HG03354 (cell line): ENCODE results near the gene FBXO48.

Source experiments
- ATAC-seq: cut with Tn5 transposase; IDR thresholded peaks from one replicate; pipeline ENCODE4 v1.9.1; 2021; ENCODE audit warnings: mild to moderate bottlenecking; ENCODE audit not compliant: unreplicated experiment, poor library complexity, severe bottlenecking

FBXO48 gene

GRCh38 chr2:68416081-68416675, 50.9 kb downstream of the FBXO48 start:
- ATAC-seq: no peak

DNA sequence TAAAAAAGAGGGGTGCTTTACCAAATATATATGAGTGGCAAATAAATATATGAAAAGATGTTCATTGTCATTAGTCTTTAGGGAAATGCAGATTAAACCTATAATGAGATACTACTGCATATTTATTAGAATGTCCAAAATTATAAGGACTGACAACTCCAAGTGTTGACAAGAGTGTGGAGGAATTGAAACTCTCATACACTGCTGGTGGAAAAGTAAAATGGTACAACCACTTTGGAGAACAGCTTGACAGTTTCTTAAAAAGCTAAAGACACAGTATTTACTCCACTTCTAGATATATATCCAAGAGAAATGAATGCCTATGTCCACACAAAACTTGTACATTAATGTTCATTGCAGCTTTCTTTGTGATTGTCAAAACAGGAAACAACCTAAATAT, 51.6 kb downstream of the FBXO48 start:
- ATAC-seq: no peak

DNA sequence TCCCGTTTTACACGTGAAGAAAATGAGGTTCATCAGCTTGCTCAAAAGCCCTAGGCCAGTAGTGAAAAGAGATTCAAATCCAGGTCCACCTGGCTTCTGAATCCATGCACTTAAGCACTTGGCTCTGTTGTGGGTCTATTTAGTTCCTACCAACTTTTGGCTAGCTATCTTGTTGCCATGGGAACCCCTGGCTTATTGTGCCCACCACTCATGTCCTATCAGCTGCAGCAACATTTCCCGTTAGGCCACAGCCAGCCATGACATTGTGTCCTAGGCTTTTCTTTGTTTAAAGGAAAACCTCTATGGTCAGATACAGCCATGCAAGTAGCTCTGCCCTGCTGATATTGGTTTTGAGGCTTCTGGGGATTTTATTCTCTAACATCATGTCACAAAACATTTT, 52.2 kb downstream of the FBXO48 start:
- no peak for ATAC-seq

DNA sequence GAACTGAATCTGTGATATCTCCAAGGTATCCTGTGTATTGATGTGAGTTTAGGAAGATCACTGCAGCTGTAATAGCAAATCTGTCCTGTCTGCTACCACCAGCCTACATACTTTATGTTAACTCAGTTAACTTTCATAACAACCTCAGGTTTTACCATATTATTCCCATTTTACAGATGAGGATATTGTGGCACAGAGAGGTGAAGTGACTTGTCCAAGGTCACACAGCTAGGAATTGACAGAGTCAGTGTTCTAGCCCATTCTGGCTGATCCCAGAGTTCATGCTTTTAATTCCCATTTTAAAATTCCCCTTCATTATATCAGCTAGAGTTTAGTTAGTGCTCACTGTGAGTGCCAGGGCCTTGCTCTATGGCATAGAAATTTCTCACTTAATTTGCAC, 52.6 kb downstream of the FBXO48 start:
- no peak for ATAC-seq

- no peak for ATAC-seq
These were observed 53.6 kb downstream of the FBXO48 start for GRCh38 chr2:68413466-68413865.

- peak; percentile 25 for ATAC-seq
These were observed 54.8 kb downstream of the FBXO48 start for GRCh38 chr2:68412127-68412819.

GRCh38 chr2:68411397-68412126, 55.5 kb downstream of the FBXO48 start:
- peak; percentile 92 for ATAC-seq
